Measurements from ENCODE around the gene SOX13.

Gene SOX13

DNA sequence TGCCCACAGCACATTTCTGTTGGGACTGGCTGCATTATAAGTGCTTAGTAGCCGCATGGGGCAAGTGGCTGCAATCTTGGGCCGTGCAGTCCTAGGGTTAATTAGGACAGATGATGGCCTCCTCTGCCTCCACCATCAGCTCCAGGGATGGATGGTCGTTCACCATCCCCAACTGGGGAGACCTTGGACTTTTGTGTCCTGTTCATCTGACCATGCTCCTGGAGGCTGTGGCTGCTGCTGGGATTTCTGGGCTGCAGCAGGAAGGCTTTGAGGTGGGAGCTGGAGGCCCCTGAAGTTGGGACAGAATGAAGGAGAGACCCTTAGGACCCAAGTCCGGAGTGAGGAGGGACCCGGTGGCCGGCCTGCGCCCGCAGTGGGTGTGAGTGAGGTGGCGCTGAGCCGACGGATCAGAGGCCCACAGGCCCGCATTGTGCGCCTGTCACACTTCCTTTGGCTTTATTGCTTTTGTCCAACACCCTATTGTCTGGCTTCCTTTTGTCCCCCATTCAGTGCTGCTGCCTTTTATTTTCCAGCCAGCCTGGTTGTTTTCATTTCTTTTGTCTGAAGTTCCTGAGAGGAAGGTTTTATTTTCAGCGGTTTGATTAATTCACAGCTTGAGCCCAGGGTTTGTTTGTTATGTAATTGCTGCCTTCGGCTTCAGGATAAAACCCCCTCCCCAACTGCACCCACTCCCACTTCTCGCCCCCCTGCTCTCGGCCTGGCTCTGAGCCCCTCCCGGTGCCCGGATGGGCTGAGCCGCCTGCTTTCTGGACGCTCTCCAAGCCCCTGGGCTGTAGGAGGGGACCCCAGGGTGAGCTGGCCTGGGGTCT lies 35.6 kb downstream of the SOX13 start:
- DNase-seq: no peak

DNA sequence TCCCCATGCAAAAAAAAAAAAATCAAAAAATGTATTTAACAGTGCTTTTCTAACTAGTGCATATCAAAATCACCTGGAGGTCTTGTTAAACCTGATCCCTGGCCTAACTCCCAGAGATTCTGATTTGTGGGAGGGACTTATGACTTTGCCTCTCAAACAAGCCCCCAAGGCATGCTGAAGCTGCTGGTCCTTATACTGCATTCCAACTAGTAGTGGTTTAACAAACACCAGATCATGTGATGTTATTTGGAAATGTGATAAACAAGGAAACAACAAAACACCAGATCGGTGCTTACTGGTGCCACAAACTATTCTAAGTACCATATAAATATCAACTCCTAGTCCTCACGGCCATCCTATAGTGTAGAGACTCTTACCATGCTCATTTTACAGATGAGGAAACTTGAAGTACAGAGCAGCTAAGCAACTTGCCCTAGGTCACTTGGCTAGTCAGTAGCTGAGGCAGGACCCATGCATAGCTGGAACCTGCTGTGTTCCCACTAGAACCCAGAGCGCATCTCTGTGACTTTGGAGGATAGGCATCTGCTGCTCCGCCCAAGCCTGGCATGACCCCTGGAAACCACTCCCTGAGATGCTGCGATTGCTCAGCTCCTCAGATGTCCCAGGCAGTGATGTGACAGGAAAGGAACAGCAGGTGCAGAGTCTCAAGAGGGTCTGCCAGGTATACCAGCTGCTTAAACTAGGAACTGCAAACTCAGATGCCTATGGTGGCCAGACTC lies 38.1 kb downstream of the SOX13 start:
- no peak for DNase-seq

DNA sequence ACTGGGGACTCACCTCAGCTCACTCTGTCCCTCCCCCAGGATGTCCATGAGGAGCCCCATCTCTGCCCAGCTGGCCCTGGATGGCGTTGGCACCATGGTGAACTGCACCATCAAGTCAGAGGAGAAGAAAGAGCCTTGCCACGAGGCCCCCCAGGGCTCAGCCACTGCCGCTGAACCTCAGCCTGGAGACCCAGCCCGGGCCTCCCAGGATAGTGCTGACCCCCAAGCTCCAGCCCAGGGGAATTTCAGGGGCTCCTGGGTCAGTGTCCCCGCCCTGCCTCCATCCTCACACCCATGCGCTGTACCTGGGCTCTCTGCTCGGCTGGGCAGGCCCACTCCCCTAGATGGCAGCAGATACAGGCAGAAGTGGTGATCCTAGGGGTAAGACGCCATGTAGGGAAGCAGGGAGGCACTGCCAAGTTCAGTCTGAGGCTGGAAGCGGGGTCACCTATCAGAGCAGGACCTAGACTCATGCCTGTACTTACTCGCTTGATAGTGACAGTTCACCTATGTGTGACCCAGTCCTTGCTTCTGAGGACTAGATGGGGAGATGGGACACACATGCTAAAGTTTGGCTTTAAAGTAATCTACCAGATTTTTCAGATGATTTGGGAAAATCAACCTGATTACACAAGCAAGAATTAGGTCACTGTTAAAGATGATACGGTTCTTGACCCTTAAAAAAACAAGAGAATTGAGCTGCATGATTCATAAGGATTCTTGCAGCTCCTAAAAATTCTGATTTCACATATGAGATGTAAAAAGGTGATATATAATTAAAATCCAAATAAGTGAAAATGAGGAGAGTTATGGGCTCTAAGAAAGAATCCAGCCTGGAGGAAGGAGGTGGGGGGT lies 40.2 kb downstream of the SOX13 start:
- DNase-seq: no peak

DNA sequence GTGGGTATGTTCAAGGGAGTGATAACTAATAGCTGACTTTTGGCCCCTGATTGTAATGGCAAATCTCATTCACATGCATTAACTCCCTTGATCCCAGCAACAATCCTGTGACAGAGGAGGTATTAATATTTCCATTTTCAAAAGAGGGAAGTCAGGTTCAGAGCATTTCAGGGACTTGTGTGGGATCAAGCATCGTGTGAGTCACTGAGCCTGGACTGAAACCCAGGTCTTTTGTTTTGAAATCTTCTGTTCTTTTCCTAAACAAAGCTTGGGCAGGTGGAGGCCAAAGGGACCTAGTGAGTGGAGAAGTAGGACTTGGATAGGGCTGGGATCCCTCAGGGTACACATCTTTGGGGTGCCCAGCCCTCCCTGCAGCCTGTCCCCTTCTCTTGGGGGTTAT lies 41.0 kb downstream of the SOX13 start:
- DNase-seq: no peak

DNA sequence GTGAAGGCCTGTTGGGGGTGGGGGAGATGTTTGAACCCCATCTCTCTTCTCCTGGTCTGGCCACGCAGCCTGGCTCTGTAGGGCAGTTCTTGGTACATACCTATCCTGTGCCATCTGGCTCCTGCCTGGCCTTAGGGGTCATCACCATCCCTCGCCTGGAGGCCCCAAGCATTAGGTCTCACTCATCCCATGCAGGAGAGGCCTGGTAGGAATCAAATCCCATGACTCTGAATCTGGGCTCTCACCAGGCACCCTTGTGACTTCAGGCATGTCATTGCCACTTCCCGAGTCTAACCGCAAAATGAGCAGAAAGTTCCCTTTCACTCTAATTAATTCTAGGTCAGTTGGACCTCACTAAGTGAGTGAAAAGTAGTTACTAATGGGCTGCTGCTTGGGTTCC lies 41.7 kb downstream of the SOX13 start:
- no peak for DNase-seq

DNA sequence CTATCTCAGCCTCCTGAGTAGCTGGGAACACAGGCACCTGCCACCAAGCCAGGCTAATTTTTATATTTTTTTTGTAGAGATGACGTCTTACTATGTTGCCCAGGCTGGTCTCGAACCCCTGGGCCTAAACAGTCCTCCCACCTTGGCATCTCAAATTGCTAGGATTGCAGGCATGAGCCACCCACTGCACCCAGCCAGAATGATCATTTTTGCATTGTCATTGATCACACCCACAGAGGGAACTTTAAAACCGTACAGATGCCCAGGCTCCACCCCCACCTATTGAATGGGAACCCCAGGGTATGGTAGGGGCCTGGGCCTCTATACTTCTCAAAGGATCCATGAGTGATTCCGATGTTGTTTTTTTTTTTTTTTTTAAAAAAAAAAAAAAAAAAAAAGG lies 42.2 kb downstream of the SOX13 start:
- DNase-seq: no peak

DNA sequence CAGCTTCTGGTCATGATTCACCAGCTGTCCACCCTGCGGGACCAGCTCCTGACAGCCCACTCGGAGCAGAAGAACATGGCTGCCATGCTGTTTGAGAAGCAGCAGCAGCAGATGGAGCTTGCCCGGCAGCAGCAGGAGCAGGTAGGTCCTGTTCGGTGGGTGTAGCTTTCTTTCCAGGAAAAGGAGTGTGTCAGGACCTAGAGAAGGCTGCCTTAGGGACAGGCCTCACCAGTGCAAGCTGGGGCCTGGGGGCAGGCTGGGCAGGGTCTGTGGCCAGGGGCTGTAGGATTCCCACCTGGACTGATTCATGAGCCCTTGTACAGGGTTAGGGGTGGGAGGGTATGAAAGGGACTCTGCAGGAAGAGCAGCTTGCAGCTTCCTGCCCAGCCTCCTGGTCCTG lies 43.6 kb downstream of the SOX13 start:
- no peak for DNase-seq

DNA sequence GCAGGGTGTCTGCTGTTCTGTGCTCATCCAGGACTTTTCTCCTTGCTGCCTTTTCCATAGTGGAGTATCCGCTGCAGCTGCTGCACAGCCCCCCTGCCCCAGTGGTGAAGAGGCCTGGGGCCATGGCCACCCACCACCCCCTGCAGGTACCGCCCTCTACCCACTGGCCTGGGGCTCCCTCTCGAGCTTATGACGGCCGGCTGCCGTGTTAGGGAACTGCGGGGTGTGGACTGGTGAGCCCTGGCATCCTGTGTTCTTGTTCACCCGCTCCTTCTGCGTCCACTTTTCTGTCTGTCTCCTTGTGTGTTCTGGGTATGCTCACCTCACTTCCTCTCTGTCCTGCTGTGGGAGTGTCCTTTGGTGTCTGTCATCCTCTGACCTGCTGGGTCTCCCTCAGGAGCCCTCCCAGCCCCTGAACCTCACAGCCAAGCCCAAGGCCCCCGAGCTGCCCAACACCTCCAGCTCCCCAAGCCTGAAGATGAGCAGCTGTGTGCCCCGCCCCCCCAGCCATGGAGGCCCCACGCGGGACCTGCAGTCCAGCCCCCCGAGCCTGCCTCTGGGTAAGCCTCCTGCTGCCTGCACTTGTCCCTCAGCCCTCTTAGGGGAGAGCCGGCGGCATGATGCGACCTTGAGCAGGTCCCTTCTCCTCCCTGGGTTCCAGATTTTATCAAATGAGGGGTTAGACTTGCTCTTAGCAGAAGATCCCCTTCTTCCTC lies 49.1 kb downstream of the SOX13 start:
- no peak for DNase-seq

DNA sequence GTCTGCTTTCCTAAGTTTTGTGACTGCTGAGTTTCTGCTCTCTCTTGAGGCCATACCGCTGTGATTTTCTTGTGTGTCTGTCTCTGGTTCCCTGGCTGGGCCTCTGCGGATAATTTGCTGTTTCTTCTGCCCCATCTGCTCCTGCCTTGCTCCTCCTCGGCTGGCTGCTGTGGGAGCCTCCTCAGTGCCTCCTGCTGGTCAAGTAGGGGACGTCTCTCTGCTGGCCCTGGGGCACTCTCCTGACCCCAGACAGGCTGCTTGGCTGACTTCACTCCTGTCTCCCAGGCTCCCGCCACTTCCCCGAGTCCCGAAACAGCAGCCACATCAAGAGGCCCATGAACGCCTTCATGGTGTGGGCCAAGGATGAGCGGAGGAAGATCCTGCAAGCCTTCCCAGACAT lies 50.5 kb downstream of the SOX13 start:
- DNase-seq: no peak

DNA sequence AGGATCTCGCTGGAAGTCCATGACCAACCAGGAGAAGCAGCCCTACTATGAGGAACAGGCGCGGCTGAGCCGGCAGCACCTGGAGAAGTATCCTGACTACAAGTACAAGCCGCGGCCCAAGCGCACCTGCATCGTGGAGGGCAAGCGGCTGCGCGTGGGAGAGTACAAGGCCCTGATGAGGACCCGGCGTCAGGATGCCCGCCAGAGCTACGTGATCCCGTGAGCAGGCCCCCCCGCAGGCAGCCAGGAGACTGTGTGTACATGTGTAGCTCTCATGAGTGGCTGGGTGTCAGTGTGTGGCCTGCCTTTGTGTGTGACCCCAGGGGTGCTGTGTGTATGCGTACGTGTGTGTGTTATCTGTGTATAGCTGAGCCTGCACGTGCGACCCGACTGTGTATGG lies 51.7 kb downstream of the SOX13 start:
- no peak for DNase-seq

DNA sequence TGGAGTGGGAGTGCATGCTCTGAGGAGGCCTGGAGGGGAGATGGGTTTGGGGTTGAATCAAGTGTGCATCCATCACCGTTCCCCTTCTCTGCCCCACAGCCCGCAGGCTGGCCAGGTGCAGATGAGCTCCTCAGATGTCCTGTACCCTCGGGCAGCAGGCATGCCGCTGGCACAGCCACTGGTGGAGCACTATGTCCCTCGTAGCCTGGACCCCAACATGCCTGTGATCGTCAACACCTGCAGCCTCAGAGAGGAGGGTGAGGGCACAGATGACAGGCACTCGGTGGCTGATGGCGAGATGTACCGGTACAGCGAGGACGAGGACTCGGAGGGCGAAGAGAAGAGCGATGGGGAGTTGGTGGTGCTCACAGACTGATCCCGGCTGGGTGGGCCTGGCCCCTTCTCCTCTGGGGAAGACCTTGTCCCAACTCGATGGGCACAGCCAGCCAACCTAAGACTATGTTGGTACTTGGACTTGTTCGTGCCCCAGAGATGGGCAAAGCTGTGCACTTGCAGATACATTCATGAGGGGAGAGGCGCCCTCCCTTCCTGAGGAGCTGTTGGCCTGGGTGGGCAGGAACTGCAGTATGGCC lies 52.9 kb downstream of the SOX13 start:
- no peak for DNase-seq

DNA sequence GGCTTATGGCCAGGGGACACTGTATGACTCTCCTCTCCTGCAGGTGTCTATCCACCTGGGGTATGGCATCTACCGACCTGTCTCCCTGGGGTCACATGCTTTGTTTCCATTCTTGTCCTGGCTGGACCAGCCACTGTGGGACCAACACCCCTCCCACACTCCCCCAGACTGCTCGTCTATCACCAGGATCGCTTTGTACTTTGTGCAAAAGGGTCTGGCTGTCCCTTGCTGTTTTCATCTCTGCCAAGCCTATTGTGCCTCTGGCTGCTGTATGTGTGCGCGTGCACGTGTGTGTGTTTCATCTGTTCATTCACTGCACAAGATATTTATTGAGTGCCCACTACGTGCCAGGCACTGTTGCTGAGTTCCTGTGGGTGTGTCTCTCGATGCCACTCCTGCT lies 53.5 kb downstream of the SOX13 start:
- no peak for DNase-seq

DNA sequence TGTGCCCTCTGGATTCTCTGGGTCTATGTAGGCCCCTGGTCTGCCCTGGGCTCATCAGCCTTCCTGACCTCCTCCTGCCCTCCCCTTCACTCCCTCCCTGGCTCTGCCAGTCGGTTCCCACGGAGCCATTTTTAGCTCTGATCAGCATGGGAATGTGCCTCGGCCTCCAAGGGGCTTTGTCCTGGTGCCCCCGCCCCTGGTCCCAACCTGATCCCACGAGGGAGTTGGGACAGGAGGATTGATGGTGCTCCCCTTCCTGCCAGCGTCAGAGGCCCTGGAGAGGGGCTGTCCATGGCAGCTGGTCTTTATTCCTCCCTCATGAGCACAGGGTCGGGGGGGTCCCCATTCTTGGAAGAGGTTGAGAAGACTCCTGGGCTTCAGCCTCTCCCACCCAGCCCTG lies 54.0 kb downstream of the SOX13 start:
- no peak for DNase-seq

DNA sequence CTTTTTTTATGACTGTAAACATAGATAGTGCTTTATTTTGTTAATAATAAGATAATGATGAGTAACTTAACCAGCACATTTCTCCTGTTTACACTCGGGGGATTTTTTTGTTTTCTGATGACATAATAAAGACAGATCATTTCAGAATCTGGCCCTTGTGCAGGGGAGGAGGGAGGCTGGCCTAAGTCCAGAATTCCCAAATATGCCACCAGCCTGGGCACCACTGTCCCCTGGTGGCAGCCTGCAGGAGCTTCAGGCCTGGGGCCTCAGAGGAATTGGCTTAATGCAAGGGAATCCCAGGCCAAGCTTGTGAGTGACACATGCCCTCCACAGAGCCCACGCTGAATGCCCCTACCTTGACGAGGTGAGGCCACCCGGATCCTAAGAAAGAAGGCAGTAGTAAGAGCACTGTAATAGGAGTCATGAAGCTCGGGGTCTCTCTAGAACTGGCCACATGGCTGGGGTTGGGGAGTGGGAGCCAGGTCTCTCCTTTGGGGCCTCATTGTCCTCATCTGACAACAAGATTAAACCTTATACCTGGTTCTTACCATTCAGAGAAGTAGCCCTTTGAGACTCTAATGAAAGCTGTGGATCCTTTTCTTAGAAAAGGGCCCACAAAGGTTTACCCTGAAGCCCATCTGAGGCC lies 54.8 kb downstream of the SOX13 start:
- DNase-seq: no peak

DNA sequence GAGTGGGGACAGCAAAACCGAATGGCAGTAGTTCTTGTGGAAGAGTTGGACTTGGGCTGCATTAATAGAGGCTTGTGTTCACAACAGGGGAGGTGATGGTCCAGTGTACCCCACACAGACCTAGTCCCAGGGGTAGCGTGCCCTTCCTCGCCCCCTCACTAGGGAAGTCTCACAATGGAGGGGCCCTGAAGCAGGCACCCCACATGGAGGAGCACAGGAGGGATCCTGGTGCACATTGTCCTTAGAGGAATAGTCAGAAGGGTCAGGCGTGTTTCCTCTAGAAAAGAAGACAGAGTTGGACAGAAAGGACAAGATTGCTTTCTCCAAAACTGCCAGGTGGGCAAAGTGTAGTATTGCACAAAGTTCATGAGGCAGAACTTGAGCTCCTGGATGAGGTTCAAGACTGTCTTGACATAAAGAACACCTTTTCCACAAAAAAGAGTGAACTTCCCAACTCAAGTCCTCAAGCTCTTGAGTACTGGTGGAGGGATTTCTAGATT lies 55.6 kb downstream of the SOX13 start:
- no peak for DNase-seq

DNA sequence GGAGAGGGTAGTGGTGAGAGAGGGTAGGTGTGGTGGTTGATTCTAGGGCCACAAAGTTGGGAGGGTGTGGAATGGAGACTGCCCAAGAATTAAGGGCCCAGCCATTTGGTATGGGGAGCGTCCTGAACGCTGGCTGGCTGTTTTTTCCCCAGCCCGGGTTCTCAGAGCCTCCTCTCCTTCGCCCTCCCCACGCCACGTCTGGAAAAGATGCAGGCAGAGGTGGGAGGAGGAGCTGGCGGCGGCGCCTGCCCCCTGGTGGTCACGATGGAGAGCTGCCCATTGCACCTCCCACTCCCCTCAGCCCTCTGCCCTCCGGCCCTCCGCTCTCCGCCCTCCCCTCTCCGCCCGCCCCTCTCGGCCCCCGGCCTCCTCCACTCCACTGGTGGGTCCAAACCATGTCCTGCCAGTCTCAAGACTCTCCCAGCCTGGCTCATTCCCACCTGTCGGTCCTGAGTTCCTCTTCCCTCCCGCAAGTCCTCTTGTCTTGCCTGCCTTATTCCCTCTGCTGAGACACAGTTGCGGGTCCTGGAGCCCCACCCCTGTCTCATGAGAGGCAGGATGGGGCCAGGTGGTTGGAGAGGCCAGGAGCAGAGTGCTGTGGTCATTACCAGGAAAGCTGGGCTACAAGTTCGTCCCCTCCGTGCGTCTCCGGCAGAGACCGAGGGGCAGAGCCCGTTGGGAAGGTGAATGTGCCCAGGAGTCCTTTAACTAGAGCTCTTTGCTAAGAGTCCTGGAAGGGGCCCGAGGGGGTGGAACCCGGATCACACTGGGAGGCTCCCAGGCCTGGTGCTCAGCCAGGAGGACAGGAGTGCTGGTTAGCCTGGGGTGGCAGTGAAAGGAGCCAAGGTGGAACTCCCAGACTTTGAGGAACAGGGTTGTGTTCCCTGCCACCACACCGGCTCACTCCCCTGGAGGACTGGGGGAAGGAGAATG lies 56.3 kb downstream of the SOX13 start:
- DNase-seq: peak; percentile 56

DNA sequence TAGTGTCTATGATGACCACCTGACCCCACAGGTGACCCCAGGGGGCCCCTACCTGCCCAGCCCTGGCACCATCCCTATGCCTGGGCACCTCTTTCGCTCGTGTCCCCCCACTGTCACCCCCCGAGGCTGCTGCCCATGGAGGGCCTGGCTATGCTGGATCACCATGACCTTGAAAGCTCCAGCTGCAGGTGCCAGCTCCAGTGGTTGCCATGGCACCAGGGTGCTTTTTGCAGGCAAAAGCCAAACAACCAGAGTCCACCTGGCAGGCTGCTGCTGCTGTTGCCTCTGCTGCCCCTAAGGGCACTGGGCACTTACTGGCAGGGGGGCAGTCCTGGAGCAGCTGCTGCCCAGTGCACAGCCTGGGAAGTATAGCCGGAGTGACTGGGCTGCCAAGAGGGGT lies 57.3 kb downstream of the SOX13 start:
- DNase-seq: no peak

DNA sequence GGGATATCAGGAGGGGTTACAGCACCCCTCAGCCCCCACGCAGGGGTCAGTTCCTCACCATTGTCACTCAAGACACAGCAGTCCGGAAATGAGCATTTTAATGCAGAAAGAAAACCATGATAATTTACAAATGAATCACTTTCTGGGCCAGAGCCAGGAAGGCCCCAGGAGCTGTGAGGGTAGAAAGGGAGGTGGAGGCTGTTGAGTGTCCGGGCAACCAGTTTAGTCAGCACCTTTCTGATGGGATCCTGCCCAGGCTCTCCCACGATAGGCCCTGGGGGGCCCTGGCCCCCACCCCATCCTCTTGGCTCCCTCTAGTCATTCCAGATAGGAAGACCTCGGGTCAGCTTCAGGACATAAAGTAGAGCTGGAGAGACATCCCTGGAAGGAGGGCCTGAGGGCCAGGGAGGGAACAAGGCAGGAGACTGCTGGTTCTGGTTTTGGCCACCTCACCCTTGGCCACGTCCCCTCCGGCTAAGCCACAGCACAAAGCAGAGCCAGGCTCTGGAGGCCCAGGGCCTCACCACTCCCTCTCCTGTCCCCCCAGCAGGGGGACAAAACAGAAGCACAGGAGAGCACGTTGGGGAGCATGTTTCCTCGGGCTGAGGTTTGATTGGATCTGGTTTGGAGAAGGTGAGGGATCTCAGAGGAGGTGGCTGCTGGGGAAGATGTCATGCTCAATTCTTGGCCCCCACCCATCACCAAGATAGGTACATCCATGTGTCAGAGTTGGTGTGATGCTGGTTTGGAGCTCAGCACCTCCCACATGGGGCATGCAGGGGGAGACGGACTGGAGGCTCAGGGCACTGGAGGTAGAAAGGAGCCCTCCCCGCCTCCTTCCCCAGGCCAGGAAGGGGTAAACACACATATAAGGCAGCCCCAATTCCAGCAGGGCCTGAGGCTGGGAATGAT lies 58.3 kb downstream of the SOX13 start:
- DNase-seq: no peak

DNA sequence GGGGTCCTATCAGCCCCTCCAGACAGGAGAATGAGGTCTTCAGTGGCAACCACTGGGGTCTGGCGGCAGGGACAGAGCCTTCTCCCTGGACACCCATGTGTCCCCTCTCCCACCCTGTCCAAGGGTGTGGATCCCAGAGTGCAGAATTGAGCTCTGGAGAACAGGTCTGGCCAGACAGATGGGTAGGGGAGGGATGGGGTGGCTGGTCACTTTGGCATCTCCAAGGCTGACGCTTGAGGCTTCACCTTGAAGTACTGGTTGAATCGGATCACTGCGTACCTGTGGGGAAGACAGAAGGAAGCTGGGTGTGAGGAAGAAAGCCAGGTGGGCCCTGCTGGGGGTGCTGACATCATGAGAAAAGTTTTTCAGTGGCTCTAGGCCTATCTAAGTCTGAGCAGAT lies 59.1 kb downstream of the SOX13 start:
- no peak for DNase-seq

DNA sequence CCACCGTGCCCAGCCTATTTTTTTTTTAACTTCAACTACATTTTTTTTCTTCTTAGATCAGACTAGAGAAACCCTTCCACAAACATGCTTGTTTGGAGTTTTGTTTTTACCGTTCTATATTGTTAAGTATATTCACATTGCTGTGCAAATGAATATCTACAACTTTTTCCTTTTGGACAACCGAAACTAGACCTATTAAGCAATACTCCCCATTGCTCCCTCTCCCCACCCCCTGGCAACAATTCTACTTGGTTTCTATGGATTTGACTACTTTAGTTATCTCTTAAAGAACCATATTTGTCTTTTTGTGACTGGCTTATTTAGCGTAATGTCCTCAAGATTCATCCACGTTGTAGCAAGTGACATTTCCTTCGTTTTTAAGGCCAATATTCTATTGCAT lies 59.8 kb downstream of the SOX13 start:
- DNase-seq: no peak
